ENCODE results near the gene IL1RAPL2.
A peak's percentile ranks its signal among the peaks of the same experiment; 100 is the strongest.
"Not testable (repeated sequence)": the region's sequence is repeated elsewhere in the genome, so short reads cannot be mapped to it uniquely, and the experiment has no call there.

Gene IL1RAPL2

GRCh38 chrX:105018865-105019264 is 452.9 kb downstream of the IL1RAPL2 start:
- peak; percentile 84 for DNase-seq (ENCODE audit: low spot score)

GRCh38 chrX:105028962-105029361 is 463.0 kb downstream of the IL1RAPL2 start:
- not testable (repeated sequence) for DNase-seq (ENCODE audit: low spot score)

GRCh38 chrX:105038672-105039328 is 472.8 kb downstream of the IL1RAPL2 start:
- DNase-seq (ENCODE audit: low spot score), result no peak

- no peak for DNase-seq (ENCODE audit: low spot score)
These were observed 484.9 kb downstream of the IL1RAPL2 start for GRCh38 chrX:105050921-105051320.

- DNase-seq (ENCODE audit: low spot score), result no peak
These were observed 485.4 kb downstream of the IL1RAPL2 start for GRCh38 chrX:105051364-105051763.

- no peak for DNase-seq (ENCODE audit: low spot score)
These were observed 486.9 kb downstream of the IL1RAPL2 start for GRCh38 chrX:105052926-105053325.

GRCh38 chrX:105063743-105064142 is 497.7 kb downstream of the IL1RAPL2 start:
- no peak for DNase-seq (ENCODE audit: low spot score)

GRCh38 chrX:105098201-105098600 is 532.2 kb downstream of the IL1RAPL2 start:
- DNase-seq (ENCODE audit: low spot score), result no peak

- no peak for DNase-seq (ENCODE audit: low spot score)
These were observed 532.8 kb downstream of the IL1RAPL2 start for GRCh38 chrX:105098812-105099211.

GRCh38 chrX:105101378-105101777 is 535.4 kb downstream of the IL1RAPL2 start:
- DNase-seq (ENCODE audit: low spot score), result no peak

GRCh38 chrX:105109936-105110335 is 543.9 kb downstream of the IL1RAPL2 start:
- no peak for DNase-seq (ENCODE audit: low spot score)

GRCh38 chrX:105114554-105115130 is 548.6 kb downstream of the IL1RAPL2 start:
- peak; percentile 62 for DNase-seq (ENCODE audit: low spot score)

- DNase-seq (ENCODE audit: low spot score), result not testable (repeated sequence)
These were observed 549.8 kb downstream of the IL1RAPL2 start for GRCh38 chrX:105115596-105116320.

- DNase-seq (ENCODE audit: low spot score), result no peak
These were observed 550.5 kb downstream of the IL1RAPL2 start for GRCh38 chrX:105116486-105116885.

GRCh38 chrX:105117621-105118020 is 551.6 kb downstream of the IL1RAPL2 start:
- DNase-seq (ENCODE audit: low spot score), result peak; percentile 59

GRCh38 chrX:105120463-105120862 is 554.5 kb downstream of the IL1RAPL2 start:
- no peak for DNase-seq (ENCODE audit: low spot score)

- no peak for DNase-seq (ENCODE audit: low spot score)
These were observed 555.2 kb downstream of the IL1RAPL2 start for GRCh38 chrX:105121186-105121585.

- peak; percentile 45 for DNase-seq (ENCODE audit: low spot score)
These were observed 560.2 kb downstream of the IL1RAPL2 start for GRCh38 chrX:105126201-105126600.

GRCh38 chrX:105134273-105134672 is 568.3 kb downstream of the IL1RAPL2 start:
- DNase-seq (ENCODE audit: low spot score), result no peak

- DNase-seq (ENCODE audit: low spot score), result peak; percentile 61
These were observed 570.8 kb downstream of the IL1RAPL2 start for GRCh38 chrX:105136786-105137185.

GRCh38 chrX:105150036-105150435 is 584.0 kb downstream of the IL1RAPL2 start:
- no peak for DNase-seq (ENCODE audit: low spot score)

GRCh38 chrX:105150557-105150956 is 584.6 kb downstream of the IL1RAPL2 start:
- no peak for DNase-seq (ENCODE audit: low spot score)

GRCh38 chrX:105167233-105167632 is 601.2 kb downstream of the IL1RAPL2 start:
- no peak for DNase-seq (ENCODE audit: low spot score)
